HG03045 (cell line): ENCODE results near the gene COL18A1.
"Not testable (repeated sequence)": the region's sequence is repeated elsewhere in the genome, so short reads cannot be mapped to it uniquely, and the experiment has no call there.

Experiments
- ATAC-seq: cut with Tn5 transposase; IDR thresholded peaks from one replicate; pipeline ENCODE4 v1.9.1; 2021; ENCODE audit warnings: mild to moderate bottlenecking, moderate library complexity; ENCODE audit not compliant: unreplicated experiment

Gene COL18A1

DNA sequence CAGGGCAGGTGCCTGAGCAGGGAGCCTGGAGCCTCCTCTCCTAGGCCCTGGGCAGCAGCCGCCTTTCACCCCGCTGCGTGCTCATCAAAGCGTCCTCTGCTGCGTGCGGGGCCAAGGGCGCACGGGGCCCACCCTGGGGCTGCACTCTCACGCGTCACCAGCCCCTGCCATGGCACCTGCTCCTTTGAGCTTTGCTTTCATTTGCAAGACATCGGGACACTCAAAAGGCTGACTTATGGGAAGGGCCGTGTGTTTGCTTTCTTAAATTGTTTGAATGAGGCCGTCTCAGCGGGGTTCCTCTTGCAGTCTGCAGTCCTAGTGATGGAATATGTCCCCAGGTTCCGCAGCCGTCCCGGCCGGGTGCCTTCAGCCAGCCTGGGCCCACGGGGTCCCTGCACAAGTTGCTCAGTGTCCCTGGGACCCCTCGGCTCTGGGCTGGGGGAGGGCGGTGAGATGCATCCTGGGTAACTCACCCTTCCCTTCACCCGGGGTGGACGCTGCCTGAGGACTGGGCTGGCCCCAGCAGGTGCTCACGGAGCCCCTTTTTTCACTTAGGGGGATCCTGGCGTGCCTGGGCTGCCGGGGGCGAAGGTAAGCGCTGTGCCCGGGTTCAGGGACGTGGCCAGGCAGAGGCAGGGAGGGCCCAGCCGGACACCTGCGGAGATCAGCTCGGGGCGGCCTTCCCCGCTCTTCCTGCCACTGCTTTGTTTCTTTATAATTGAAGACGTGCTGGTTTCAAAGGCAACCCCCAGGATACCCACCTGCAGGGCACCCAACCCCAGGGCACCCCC, 84.2 kb downstream of the COL18A1 start:
- no peak for ATAC-seq

DNA sequence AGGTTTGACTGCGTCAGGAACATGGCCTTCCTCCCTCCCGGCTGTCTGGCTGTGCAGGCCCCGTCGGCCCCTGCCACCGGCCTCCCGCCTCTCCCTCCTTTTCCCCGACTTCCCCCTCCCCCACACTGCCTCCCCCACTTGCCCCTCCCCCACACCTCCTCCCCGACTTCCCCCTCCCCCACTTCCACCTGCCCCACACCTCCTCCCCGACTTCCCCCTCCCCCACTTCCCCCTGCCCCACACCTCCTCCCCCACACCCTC, 84.7 kb downstream of the COL18A1 start:
- ATAC-seq = no peak

- ATAC-seq = no peak
Measured at GRCh38 chr21:45490049-45490731, 85.2 kb downstream of the COL18A1 start.

GRCh38 chr21:45491056-45491455, 86.1 kb downstream of the COL18A1 start:
- ATAC-seq = no peak

DNA sequence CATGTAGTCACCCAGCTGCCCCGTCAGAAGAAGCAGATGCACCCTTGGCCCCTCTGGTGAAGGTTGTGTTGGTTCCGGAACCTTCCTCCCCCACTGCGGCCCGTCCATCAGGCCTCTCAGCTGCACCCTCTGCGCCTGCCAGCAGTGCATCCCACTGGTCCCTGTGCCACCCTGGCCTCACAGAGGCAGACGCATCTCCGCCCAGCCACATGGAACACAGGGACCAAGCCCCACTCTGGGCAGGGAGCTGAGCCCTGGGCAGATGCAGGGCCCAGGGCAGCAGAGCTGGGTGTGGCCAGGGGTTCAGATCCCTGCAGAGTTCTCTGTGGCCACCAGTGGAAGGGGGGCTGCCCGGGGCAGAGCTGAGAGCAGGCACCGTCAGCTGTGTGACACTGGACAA, 86.7 kb downstream of the COL18A1 start:
- ATAC-seq = no peak

DNA sequence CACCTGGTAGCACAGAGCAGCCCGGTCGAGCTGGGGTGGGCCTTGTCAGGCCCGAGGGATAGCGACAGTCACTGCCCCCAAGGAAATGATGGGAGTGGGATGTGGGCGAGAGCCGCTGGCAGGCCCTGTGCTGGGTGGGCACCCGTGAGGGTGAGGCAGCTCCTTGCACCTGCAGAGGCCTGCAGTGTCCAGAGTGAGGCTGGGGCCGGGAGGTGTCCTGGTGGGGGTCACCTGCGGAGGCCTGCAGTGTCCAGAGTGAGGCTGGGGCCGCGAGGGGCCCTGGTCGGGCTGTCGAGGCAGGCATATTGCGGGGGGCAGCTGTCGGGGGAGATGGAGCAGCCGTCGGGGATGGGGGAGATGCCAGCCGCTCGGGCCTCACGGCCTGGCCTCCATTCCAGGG, 87.8 kb downstream of the COL18A1 start:
- ATAC-seq = no peak

DNA sequence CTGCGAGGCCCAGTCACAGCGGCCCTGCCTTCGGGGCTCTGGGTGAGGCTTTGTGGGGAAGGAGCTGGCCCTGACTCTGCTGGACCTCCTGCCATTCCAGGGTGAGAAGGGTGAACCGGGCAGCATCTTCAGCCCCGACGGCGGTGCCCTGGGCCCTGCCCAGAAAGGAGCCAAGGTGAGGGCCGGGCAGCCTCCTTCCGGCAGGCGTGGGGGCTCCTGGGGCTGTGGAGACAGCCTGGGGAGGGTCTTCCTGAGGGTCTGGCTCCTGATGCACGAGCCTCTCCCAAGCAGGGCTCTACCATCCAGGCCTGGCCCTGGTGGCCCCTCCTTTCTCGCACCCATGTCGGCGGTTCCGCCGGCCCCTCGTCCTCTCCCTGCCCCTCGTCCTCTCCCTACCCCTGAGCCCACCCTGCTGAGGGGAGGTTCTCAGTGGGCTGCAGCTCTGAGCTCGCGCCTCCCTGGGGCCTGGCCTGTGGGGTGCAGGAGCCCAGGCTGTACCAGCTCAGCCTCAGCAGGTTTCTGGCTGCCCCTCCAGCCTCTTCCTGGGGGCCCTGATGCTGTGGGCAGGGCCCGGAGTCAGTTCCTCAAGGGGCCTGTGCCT, 88.5 kb downstream of the COL18A1 start:
- no peak for ATAC-seq

- ATAC-seq = no peak
Measured at GRCh38 chr21:45494135-45494850, 89.3 kb downstream of the COL18A1 start.

GRCh38 chr21:45494851-45495680, 90.1 kb downstream of the COL18A1 start:
- ATAC-seq = no peak

GRCh38 chr21:45496151-45496967, 91.4 kb downstream of the COL18A1 start:
- ATAC-seq = no peak

DNA sequence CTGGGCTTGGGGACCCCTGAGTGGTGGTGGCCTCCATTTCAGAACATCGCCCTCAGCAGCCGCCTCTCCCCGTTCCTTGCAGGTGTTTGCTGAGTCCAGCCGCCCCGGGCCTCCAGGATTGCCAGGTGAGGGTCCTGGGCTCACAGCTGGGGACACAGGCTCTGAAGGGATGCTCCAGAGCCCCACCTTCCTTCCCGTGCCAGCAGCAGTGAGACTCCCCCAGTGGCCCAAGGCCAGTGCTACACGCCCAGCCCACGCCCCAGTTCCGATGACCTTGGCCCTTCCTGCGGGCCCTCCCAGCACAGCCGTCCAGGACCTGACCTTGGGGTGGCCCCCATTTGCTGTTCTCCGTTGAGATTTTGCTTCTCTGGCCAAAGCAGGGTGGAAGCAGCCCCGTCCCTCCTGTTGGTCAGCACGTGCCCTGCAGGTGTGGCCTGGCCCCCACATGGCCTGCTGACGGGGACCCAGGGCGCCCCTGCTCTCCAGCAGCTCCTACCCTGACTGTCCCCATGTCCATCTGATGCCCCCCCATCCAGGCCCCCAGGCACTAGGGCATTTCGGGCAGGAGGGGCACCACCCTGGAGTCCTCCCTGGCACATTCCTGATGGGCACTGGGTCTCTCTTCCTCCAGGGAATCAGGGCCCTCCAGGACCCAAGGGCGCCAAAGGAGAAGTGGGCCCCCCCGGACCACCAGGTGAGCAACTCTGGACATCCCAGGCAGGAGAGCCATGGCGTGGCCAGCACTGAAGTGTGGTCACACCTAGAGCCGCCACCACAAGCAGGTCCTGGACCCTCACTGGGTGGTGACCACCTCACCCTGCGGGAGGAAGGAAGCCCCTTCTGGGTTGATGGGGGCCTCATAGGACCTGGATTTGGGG, 92.2 kb downstream of the COL18A1 start:
- ATAC-seq = no peak

DNA sequence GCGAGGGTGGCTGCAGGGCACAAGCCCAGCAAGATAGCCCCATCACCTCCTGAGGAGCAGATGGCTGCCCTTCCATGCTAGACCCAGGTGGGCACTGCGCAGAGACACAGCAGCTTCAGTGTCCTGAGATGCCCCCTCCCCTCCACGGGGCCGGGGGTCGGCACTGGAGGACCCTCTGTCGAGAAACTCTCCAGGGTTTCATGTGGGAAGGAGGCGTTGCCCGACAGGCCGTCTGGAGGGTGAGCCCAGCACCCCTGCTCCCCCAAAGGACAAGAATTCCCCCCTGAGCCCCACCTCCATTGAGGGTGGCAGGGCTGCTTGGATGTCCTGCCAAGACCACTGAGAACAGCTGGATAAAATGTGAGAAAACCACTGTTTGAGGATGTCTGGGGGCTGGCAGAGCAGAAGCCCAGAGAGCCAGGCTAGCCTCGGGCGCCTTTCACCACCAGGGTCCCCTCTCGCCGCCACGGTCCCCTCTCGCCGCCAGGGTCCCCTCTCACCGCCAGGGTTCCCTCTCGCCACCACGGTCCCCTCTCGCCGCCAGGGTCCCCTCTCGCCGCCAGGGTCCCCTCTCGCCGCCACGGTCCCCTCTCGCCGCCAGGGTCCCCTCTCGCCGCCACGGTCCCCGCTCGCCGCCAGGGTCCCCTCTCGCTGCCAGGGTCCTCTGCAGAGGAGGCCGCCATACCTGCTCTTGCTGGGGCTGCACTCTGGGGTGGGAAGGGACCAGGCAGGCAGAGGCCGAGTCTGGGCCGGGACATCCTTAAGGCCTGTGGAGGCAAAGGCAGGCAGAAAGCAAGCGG, 93.1 kb downstream of the COL18A1 start:
- ATAC-seq = no peak

GRCh38 chr21:45498646-45499000, 93.7 kb downstream of the COL18A1 start:
- ATAC-seq = no peak

DNA sequence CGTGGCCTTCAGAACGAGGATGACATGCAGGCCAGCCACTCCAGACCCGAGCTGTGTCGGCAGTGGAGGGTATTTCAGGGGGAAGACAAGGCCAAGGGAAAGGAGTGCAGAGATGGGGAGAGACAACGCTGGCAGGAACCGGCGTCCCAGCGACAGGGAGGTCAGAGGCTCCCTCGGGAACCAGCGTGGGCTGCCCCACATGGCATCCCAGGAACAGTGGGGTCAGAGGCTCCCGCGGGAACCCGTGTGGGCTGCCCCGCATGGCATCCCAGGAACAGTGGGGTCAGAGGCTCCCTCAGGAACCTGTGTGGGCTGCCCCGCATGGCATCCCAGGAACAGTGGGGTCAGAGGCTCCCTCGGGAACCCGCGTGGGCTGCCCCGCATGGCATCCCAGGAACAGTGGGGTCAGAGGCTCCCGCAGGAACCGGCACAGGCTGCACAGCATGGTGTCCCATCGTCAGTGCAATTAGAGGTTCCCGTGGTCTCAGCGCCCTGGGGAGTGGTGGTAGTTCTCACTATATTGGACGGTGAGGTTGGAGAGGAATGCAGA, 94.3 kb downstream of the COL18A1 start:
- ATAC-seq = no peak

GRCh38 chr21:45499970-45500577, 95.1 kb downstream of the COL18A1 start:
- no peak for ATAC-seq

GRCh38 chr21:45501081-45502005, 96.4 kb downstream of the COL18A1 start:
- ATAC-seq = not testable (repeated sequence)

- no peak for ATAC-seq
Measured at GRCh38 chr21:45502006-45502345, 97.0 kb downstream of the COL18A1 start.
